Measurements from ENCODE around the gene GABRR1. TPM values are rescaled to one million over a fixed set of nuclear protein-coding genes. Genes with fewer than 3 reads are reported as not detected.
"Not testable (repeated sequence)": the region's sequence is repeated elsewhere in the genome, so short reads cannot be mapped to it uniquely, and the experiment has no call there.

GABRR1 gene
- not detected in 2 replicates for total RNA-seq

DNA sequence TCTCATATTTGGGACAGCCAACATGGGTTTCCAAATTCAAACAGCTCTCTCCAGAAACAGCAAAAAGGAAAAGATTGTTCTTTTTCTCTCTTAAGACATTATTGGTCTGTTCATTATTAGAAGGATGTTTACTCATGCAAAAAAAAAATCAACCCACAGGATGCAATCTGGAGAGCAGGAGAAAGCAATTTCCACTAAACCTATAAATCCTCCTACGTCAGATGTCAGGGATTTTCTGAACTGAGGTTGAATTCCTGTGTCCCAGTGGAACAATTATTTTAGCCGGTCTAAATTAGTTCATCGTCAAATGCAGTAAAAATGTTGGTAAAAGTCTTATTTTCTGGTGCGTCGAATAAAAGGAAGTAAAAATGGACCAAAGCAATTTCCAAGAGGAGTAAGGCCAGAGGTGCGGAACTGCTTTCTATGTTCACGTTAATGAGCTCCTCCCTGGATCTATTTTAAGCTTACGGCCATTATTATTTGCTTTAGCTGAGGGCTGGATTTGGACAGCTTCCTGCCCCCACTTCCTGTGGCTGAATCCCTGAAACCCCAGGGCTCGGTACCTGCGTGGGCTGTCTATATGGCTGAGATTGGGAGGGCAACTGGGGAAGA is at the start of gene GABRR1:
Gene GABRR1, minus strand, starts transcription at position 60 of the 612 bp plus-strand sequence. Its CDS starts 36 bp downstream, at position 24.
- no peak for DNase-seq (ENCODE audit: low read depth in 2 of 2)

DNA sequence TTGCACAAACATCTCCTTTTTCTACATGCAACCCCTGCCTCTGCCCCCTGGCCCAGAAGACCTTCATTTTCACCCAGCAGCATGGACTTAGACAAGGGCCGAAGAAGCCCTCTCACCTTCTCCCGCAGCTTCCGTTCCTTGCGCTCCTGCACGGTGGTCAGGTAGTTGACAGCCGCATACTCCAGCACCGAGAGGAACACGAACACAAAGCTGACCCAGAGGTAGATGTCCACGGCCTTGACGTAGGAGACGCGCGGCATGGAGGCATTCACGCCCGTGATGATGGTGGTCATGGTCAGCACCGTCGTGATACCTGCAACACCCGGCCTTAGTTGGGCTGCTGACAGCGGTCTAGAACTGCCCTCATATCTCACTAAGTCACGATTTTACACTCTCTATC is 47.1 kb upstream of the GABRR1 start:
- no peak for DNase-seq (ENCODE audit: low read depth in 2 of 2)

DNA sequence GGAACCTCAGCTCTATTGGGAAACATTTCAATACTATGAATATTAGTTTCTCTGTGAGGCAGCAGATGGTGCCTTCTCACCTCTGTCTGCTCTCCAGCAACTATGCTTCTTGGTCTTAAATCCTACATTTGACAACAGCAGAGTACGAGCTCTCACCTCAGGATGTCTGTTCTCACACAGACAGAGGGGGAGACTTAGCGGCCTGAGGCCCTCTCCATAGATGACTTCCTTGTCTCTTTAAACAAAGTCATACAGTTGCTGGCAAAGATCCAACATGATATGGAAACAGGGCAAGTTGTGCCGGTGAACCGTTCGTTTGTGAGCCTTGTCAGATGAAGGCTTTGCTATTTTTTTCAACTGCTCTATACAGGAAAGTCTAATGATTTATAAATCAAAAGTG is 43.7 kb upstream of the GABRR1 start:
- peak in 1 of 2 donors; percentile 41 for DNase-seq (ENCODE audit: low read depth in 2 of 2)

DNA sequence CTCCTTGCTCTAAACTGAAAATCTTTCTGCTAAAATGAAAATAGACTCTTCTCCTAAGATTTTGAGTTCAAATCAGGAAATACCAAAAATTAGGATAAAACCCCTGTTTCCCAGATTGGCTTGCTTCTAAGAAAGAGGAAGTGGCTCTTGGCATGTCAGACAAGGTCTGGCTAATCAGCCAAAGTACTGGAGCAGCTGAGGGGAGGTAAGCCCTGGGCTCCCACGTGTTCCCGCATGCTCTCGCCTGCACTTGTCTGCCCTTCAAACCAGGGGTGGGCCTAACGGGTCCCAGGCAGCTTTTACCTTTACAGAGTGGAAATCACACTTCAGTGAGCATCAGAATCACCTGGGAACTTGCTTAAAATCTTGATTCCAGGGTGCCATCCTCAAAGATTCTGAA is 43.2 kb upstream of the GABRR1 start:
- no peak for DNase-seq (ENCODE audit: low read depth in 2 of 2)

DNA sequence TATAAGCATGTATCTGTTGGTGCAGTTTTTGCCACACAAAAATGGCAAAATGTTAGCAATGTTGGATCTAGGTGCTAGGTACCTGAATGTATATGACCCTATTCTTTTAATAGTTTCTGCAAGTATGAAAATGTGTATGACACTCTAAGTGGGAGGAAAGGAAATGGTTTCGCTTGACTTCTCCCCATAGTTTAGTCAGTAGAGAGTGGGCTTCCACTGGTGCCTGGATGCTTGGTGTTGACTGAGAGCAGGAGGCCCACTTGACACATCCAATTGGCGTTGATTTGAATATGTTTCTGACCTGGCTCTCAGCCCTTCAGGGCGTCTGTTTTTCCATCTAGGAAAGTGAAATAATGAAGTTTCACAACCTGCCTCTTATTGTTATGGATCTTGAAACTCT is 41.8 kb upstream of the GABRR1 start:
- DNase-seq (ENCODE audit: low read depth in 2 of 2), result no peak

DNA sequence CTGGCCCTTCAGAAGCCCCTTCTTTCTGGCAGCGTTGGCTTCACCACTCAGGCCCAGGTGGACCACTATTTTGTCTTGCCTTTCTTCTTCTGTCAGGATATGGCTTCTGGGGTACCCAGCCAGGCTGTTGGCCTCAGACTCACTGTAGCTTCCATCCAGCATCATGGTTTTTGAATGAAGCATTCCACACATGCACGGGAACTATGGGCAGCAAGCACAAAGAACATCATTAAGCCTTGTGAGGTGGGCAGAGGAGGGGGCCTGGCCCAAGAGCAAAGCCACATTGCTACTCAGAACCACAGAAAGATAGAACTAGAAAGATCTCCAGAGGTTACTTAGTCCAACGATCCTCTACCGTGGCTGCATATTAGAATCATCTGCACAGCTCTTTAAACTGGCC is 40.6 kb upstream of the GABRR1 start:
- no peak for DNase-seq (ENCODE audit: low read depth in 2 of 2)

DNA sequence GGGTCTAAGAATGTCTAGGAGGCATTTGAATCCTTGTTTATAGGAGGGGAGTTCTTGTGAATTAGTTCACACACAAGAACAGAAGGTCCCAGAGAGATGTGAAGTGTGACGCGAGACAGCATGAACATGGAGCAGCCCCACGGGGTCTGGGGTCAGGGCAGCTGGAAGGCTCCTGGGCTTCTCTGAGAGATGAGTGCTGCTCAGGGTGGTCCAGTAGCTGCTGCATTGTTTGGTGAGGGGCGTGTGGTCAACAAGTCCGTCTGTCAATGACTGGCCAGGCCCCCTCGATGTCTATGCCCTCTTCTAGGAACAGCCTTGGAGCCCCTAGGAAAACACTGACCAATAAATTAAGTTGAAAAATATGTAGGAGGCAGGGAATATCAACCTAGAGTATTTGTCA is 40.2 kb upstream of the GABRR1 start:
- no peak for DNase-seq (ENCODE audit: low read depth in 2 of 2)

DNA sequence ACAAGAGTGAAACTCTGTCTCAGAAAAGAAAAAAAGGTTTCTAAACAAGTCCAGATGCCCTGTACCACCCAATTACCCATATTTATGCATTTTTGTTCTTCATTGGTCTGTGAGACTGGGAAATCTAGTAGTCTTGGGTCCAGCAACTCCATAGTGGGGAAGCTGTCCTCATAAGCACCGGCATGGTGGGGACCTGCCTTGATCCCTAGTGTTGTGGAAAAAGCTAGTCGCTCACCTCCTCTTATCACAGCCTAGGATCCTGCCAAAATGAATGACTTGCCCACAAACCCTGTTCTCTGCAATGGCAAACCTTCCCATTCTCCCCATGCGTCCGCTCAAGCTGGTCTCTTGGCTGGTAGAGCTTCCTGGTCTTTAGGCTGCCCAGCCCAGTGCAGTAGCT is 38.3 kb upstream of the GABRR1 start:
- DNase-seq (ENCODE audit: low read depth in 2 of 2), result no peak

DNA sequence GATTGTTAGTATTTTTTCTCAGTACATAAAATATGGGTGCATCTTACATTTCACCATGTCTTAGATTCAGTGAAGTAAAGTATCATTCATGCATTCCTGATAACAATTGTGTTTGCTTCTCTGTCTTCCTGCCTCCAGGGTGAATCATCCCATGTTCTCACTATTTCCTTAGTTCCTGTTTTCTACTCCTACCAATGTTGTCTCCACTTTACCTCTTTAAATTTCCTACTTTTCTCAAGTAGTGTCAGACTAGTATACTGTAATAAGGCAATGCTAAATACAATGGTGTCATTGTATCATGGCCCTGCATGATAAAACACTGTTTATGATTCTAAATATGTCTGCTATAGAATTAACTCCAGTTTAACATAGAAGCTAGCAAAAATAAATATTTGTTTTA is 37.4 kb upstream of the GABRR1 start:
- DNase-seq (ENCODE audit: low read depth in 2 of 2), result peak in 1 of 2 donors; percentile 61

DNA sequence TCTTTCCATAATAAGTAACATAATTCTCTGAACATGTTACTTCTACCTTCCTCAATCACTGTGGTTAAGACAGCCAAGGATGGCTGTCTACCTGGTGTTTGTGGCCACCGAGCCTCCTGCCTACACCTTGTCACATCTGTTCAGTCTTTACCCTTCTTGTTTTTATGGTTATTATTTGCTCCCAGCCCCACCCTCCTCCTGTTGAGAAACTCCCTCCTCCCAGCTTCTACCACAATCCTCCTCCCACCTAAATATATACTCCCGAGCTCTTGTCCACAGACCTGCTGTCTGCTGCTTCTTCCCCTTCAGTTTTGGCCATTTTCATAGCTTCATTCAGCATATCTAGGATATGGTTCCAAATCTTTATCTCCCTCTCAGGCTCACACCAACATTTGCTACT is 35.7 kb upstream of the GABRR1 start:
- DNase-seq (ENCODE audit: low read depth in 2 of 2), result no peak

DNA sequence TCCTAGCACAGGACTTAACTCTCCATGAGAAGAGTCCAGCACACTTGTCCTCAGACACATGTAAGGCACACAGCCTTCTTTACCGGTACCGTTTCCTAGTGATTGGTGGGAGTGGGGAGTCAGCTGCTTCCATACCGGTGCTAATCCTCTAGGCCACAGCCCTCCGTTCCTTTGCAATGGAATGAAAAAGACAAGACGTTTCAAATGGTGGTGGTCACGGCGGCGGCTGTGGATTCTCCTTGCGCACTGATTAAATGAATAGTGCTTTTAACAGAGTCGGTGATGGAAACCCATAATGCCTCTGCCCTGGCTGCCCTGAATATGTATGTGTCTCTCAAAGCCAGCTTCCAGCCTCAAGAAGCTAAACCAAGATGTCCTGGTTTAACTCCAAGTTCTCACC is 34.8 kb upstream of the GABRR1 start:
- no peak for DNase-seq (ENCODE audit: low read depth in 2 of 2)

DNA sequence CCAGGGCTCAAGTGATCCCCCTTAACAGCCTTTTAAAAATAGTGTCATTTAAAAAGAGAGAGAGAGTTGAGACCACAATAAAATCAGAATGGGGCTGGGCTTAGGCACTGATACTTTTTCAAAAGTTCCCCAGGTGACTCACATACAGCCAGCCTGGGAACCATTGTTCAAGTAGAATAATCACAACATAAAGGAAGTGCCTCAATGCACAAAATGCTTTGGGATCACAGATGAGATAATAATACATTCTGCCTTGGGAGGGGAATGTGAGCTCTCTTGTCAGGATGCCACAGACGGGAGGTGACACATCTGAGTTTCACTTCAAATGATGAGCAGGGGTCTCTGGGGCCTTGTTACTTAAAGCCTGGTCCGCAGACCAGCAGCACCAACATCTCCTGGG is 34.0 kb upstream of the GABRR1 start:
- DNase-seq (ENCODE audit: low read depth in 2 of 2), result peak; percentile 39 to 89

DNA sequence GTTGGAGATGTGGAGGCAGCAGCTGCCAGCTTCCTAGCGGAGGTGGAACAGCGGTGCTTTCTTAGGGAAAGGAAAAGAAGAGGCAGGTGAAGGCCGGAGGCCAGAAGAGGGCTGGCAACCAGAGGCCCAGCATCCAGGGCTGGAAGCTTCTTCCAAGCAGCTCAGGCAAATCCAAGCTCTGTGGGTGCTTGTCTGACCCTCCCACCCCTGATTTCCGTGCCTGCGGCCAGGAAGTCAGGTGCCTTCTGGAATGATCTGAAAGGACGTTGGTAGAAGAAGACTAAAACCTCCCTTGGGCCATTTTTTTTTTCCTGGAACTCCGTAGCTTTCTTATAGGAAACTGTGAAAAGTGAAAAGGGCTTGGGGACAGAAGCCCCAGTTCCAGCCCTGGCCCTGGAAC is 33.1 kb upstream of the GABRR1 start:
- DNase-seq (ENCODE audit: low read depth in 2 of 2), result no peak

DNA sequence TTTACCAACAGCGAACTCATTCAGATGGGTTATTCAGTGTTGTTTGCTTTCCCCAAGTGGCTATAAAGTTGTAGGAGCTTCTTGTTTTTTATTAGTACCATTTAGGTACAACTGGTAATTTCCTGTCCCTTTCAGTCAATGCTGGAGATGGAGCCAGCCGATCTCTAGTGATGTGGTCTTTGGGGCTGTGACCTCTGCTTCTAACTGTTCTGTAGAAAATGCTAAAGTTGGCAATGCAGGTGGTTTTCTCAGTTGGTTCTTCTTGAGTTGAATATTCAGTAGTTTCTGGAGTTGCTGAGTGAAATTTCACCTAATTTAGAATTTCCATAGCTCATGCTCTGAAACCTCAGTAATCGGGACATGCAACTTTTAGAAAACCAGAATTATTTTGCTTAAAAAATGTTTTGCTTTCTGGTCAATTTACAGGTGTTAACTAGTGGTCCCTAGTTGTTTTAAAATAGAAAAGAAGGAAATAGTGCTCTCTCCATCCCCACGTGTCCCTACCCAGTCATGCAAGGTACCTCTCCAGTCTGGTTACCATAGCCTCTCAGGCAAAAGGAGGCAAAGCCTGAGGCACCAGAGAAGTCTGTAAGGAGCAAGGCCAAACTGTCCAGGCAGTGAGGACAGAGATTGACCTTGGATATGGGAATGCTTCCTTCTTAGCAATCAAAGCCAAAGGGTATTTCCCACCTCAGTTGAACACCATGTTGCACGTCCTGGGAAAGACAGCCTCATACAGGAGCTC is 27.3 kb upstream of the GABRR1 start:
- no peak for DNase-seq (ENCODE audit: low read depth in 2 of 2)

DNA sequence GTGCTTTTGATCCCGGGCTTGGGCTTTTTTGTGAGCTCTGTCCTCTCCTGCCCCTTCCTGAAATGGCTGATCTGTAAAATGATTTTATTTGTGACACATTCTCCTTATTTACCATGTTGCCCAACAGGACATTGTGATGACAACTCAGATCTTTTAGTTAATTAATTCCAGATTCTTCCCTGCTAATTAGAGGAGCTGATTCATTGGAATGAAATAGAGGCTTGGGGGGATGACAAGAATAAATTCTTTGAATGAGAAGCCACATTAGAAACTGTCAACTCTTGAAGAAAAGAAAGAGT is 26.1 kb upstream of the GABRR1 start:
- no peak for DNase-seq (ENCODE audit: low read depth in 2 of 2)

DNA sequence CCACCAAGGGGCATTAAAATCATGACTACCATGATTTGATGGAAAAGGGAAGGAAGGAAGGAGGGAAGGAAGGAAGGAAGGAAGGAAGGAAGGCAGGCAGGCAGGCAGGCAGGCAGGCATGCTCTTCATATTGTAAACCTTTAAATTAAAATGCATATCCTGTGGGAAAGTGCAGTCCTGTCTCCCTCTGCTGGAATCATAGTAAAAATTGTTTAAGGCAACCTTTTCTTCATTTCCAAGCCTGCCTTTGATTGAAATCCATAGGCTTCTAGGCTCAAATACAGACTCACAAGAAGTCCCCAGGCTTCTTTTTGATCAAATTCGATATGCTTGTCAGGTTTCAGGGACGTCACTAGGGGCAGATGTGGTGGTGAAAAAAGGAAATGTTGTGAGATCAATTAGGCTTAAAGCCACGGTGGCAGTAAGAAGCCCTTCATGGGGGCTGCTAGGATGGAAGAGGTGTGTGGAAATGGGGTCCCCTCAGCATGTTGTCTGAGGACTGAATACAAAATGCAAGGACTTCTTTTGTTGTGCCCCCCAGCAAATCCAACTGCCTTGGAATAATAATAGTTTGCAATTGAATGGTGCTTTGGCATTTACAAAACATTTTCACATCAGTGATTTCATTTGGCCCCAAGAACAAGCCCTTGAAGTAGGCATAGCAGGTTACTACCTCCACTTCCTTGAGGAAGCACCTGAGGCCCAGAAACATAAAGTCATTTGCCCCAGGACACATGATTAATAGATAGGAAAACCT is 25.6 kb upstream of the GABRR1 start:
- DNase-seq (ENCODE audit: low read depth in 2 of 2), result peak; percentile 34 to 57

DNA sequence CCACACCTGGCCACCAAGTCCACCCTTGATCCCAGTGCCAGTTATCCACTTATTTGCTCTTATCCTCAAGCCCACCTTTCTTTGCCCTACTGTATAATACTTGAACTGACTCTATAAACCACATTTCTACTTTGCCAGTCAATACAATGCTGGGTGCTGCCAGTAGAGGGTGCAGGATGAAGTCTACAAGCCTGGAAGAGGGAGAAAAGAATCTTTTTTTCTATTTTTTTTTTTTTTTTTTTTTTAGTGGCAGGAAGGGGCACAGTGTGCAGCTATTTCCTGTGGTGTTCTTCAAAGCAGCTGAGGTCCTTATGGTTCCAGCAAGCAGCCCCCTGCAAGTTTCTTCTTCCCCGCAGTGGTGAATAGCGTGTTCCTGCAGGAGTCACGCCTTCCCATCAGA is 22.2 kb upstream of the GABRR1 start:
- DNase-seq (ENCODE audit: low read depth in 2 of 2), result peak in 1 of 2 donors; percentile 10

DNA sequence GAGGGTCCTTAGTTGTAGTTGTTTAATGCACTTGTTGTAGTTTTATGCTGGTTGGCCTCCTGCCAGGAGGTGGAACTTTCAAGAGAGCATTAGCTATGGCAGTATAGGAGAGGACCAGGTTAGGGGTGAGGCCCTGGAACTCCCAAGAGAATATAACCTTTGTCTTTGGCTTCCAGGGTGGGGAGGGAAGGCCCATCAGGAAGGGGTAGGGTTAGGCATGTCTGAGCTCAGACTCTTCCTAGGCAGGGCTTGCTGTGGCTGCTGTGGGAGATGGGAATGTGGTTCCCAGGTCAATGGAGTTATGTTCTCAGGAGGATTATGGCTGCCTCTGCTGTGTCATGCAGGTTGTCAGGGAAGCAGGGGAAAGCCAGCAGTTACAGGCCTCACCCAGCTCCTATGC is 20.0 kb upstream of the GABRR1 start:
- no peak for DNase-seq (ENCODE audit: low read depth in 2 of 2)

DNA sequence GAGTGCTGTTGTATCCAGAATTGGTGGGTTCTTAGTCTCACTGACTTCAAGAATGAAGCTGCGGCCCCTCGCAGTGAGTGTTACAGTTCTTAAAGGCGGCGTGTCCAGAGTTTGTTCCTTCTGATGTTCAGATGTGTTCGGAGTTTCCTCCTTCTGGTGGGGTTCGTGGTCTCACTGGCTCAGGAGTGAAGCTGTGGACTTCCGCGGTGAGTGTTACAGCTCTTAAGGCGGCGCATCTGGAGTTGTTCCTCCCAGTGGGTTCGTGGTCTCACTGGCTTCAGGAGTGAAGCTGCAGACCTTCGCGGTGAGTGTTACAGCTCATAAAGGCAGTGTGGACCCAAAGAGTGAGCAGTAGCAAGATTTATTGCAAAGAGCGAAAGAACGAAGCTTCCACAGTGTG is 16.4 kb upstream of the GABRR1 start:
- not testable (repeated sequence) for DNase-seq (ENCODE audit: low read depth in 2 of 2)

DNA sequence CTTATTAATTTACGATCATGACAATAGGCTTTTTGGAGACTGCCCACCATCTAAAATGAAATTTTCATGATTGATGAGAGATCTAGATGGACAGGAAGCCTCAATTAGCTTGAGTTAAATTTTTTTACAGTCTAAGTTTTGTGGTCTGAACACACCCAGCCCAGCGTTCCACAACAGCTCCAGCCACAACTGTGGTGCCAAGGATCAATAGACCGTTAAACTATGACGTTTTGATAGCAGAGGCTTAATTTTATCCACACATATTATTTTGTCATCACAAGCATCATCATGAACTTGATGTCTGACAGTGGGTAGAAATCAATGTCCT is 5.5 kb upstream of the GABRR1 start:
- no peak for DNase-seq (ENCODE audit: low read depth in 2 of 2)

DNA sequence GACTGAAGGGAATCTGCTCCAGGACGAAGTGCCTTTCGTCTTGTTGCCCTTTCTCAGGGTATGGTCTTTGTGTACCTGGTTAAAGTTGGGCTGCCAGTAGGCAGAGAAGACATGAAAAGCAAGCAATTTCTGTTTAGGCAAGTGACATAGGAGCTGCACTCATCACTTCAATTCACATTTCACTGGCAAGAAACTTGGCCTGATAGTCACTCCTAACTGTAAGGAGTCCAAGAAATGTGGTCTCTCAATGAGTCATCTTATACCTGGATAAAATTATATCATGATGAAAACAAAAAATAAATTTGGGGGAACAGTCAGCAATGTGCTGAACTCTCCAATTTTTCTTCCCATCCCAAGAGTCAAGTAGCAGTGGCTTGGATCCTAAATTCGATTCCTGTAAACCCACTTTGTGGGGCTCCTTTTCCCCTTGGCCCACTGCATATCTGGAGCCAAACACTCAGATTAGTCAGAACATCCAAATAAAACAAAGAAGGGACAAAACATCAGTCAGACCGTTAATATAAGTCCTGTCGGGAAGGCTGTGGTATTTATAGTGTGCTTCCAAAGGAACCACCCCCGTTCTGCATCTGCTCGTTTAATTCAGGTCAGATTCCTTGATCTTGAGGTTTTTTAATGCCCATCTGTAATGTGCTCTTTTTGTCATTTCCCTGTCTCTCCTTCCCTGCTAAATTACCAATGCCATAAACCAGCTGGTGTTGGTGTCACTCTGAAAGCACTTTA is 5.0 kb upstream of the GABRR1 start:
- no peak for DNase-seq (ENCODE audit: low read depth in 2 of 2)

DNA sequence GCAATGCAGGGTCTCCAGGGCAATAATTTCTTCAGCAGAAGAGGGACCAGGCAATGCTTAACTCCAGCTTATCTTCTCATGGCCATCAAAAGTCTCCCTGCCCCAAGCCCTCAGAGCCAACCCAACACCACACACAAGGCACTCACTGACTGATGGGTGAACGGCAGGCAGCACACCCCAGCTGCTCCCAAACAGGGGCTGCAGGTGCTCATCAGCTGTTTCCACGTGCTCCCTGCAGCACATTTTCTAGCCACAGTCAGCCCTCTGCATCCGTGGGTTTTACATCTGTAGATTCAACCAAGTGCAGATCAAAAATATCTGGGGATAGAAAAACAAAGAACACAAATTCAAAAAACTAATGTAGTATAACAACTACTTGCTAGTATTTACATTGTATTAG is 4.0 kb upstream of the GABRR1 start:
- no peak for DNase-seq (ENCODE audit: low read depth in 2 of 2)
